ENCODE results near the gene SSBP3. TPM values are rescaled to one million over a fixed set of nuclear protein-coding genes. Genes with fewer than 3 reads are reported as not detected.
"Not testable (repeated sequence)": the region's sequence is repeated elsewhere in the genome, so short reads cannot be mapped to it uniquely, and the experiment has no call there.

Gene SSBP3
- polyA plus RNA-seq, 1 donor = 52.0 TPM

- DNase-seq (ENCODE audit: low read depth) = no peak
Measured at GRCh38 chr1:54244655-54245054, 161.5 kb downstream of the SSBP3 start.

- no peak for DNase-seq (ENCODE audit: low read depth)
Measured at GRCh38 chr1:54243022-54243421, 163.2 kb downstream of the SSBP3 start.

GRCh38 chr1:54241364-54241763 is 164.8 kb downstream of the SSBP3 start:
- DNase-seq (ENCODE audit: low read depth) = no peak

- DNase-seq (ENCODE audit: low read depth) = no peak
Measured at GRCh38 chr1:54240741-54241335, 165.4 kb downstream of the SSBP3 start.

DNA sequence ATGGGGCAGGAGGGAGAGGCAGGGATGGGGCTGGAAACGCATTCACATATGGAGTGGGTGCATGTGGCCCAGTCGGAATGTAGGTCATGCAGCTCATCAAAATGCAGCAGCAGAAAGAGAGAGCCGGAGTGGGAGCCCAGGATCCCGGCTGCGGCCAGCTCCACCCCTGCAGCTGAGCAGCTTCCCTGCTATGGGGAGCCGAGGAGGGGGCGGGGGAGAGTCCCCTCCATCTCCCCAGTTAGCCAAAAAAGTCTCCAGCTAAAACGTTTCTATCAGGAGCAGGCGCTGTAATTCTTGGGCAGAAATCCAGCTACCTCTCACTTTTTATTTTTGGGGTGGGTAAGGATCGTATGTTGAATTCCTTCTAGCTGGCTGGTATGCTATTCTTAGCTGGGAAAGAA is 166.6 kb downstream of the SSBP3 start:
- no peak for DNase-seq (ENCODE audit: low read depth)

- no peak for DNase-seq (ENCODE audit: low read depth)
Measured at GRCh38 chr1:54239035-54239383, 167.2 kb downstream of the SSBP3 start.

DNA sequence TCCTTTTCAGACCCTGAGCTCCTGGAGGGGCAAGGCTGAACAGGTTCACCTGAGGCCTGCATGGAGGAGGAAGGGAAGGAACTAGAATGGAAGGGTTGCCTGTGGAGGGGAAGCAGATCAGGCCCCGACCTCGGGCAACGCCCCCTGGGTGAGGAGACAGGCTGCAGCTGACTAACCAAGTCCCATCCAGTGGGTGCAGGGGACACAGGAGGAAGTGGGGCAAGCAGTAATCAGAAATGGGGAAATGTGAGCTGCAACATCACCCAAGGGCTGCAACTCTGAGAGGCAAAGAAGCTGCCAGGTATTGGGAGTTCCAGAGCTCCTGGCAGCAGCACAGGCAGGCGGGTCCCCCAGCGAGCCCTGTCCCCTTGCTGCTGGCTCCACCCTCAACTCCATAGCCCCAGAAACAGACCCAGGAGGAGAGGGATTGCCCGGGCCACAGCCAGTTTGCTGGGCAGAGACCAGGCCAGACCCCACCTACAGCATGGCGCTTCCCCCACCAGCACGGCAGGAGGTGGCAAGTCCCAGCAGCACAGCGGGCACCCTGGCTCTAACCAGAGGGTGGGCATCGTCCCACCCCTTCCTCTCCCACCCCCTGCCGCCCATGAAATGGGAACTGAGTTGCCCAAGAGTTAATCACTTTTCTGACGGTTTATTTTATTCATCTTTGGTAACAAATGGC is 167.7 kb downstream of the SSBP3 start:
- no peak for DNase-seq (ENCODE audit: low read depth)

GRCh38 chr1:54237586-54237985 is 168.6 kb downstream of the SSBP3 start:
- no peak for DNase-seq (ENCODE audit: low read depth)

DNA sequence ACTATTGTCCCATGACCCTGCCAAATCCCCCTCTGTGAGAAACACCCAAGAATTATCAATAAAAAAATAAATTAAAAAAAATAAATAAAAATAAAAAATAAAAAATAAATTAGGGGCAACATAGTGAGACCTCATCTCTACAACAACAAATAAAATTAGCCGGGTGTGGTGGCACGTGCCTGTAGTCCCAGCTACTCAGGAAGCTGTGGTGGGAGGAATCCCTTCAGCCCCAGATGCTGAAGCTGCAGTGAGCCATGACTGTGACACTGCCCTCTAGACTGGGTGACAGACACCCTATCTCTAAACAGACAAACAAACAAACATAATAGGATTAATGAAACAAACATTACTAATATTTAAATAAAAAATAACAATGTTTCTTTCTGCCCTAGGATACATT is 171.9 kb downstream of the SSBP3 start:
- no peak for DNase-seq (ENCODE audit: low read depth)

- DNase-seq (ENCODE audit: low read depth) = not testable (repeated sequence)
Measured at GRCh38 chr1:54233196-54233595, 173.0 kb downstream of the SSBP3 start.

GRCh38 chr1:54230507-54231339 is 175.5 kb downstream of the SSBP3 start:
- no peak for DNase-seq (ENCODE audit: low read depth)

- no peak for DNase-seq (ENCODE audit: low read depth)
Measured at GRCh38 chr1:54229281-54229891, 176.8 kb downstream of the SSBP3 start.

DNA sequence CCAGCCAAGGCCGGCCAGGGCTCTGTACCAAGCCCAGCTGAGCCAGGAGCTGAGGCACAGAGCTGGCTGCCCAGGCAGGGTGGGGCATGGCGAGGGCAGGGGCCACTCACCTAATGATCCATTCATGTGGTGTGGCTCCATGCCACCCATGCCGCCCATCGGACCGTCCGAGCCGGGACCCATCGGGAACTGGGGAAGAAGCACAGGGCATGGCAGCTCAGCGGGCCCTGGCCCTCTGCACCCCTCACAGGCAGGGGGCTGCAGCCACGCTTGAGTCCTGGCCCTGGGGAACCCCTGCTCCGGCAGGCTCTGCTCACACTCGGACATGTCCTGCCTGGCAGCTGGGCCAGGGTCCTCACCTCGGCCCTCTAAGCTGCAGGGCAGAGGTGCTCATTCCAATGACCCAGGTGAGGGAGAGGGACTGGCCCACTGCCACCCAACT is 177.5 kb downstream of the SSBP3 start:
- DNase-seq (ENCODE audit: low read depth) = no peak

DNA sequence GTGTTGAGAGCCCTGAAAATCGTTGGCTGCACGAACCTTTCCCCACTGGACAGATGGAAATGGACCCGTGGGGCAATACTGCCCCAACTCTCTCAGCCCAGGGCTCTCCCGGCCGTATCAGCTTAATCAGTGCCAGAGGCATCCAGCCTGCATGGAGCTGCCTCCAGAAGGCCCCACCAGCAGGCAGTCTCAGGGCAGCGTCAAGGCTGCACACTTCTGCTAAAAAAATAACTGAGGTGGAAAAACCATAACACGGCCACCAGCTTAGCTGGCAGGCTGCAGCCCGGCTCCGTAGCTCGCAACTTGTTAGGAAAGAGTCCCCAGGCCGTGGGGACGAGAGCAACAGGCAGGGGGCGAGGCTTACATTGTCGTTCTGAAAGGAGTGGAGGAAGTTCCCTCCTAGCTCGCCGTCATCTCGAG is 178.3 kb downstream of the SSBP3 start:
- no peak for DNase-seq (ENCODE audit: low read depth)

DNA sequence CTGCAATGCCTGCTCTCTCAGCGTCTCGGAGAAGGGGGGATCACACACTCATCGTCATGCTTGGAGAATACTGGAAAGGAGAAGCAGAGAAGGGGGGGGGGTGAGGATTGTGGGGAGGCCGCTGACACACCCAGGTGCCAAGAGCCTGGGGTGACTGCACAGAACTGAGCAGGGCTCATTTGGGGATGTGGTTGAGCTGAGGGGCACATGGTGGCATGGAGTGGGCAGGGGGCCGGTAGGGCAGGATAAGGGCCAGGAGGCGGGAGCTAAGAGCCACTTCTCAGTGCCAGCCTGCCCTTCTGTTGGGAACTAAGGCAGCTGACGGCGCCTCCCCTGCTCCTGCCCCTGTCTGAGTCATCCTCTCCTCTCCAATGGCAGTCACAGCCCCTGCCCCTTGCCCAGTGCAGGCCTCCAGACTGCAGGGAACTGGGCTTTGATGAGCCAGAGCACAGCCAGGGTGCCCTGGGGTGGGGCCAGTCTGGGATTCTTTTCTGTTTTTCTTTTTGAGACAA is 179.0 kb downstream of the SSBP3 start:
- no peak for DNase-seq (ENCODE audit: low read depth)

GRCh38 chr1:54225986-54226559 is 180.1 kb downstream of the SSBP3 start:
- no peak for DNase-seq (ENCODE audit: low read depth)

DNA sequence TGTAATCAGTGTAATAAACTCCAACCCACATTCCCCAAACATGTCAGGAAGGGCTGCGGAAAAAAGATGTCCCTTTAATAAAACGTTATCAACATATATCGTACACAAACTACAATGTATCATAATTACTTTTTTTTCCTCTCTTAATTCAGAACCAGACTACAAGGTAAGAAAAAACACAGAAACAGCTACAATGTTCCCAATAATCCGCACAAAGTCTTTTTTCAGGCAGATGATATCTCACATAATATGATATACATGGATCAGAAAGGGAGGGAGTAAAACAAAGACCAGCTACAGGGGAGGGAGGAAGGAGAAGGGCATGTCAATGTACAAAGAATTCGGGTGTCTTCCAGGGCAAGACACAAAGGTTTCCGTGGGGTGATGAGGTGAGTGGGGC is 180.8 kb downstream of the SSBP3 start:
- DNase-seq (ENCODE audit: low read depth) = no peak

- no peak for DNase-seq (ENCODE audit: low read depth)
Measured at GRCh38 chr1:54224233-54224632, 182.0 kb downstream of the SSBP3 start.

DNA sequence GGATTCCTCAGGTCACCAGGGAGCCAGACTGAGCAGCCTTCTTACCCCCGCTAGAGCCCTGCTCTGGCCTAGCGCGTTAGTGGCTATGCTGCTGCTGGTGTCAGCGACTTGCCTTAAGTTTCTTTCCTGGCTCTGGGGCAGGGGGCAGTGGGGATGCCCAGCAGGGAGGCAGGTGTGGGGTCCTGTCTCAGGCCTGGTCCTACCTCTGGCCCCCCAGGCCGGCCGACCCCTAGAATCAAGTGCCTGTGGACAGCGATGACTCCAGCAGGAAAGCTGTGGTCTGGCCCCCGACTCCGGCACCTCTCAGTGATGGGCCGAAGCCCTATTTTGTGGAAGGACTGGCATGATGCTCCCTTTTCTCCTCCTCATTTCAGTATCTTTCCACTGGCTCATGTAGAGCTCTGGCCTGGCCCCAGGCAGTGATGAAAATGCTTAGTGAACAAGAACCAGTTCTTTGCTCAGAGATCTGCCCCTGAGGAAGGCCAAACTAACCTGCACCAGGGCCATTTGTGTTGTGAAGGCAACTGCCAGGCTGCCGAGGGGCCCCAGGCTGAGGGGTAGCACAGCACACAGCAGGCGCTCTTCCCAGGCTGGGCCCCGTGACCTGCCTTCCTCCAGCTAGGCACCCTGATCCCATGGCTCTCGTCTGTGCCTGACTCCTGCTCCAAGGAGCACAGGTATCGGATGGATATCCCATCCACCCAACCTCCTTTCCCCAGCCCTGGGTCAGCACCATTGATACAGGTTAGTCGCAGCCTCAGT is 182.6 kb downstream of the SSBP3 start:
- no peak for DNase-seq (ENCODE audit: low read depth)

DNA sequence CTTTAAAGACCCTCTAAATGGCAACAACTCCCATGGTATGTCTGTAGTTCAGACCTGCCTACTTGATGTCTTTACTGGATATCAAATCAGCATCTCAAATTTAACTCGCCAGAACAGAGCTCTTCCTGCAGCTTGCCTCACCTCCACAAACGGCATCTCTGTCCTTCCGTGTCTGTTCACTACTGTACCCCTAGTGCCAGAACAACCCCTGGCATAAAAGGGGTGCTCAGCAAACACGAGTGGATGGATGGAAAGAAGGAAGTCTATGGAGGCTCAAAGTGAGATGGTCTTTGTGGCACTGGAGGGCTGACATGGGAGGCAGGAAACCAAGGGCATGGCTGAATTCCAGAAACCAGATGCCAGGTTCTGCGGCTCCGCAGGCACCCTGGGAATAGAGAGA is 183.5 kb downstream of the SSBP3 start:
- no peak for DNase-seq (ENCODE audit: low read depth)

GRCh38 chr1:54221867-54222484 is 184.2 kb downstream of the SSBP3 start:
- no peak for DNase-seq (ENCODE audit: low read depth)
